Activated CD4-positive, alpha-beta T cell treated with anti-CD3 and anti-CD28 coated beads, Interleukin-2, amount 50 U/mL, for 1 hour (primary cell): Measurements from ENCODE around the gene DDX10.
A peak's percentile ranks its signal among the peaks of the same experiment; 100 is the strongest.

Experiments used
- DNase-seq: peaks from one replicate; pipeline ENCODE4 v3.0.0-alpha.2; 2020

DDX10 gene

DNA sequence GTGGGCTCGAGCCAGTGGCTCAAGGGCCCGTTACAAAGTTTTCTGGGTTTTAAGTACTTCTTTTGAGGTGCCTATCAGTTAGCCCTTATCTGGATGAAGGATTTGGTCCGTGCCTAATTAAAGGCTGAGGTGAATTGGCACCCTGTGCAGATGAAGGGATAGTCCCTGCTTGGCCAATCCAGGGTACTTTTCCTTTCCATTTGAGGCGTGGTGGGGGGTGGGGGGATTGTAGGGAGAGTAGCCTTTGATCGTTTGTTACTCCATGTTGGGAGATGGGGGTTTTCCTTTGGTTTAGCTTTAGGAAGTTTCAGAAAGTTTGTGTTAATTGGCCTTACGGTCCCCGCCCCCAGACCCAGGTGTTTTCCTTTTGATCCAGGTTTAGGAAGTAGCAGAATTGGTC lies 170.8 kb downstream of the DDX10 start:
- no peak for DNase-seq

- DNase-seq, result no peak
These were observed 171.7 kb downstream of the DDX10 start for GRCh38 chr11:108836541-108836940.

DNA sequence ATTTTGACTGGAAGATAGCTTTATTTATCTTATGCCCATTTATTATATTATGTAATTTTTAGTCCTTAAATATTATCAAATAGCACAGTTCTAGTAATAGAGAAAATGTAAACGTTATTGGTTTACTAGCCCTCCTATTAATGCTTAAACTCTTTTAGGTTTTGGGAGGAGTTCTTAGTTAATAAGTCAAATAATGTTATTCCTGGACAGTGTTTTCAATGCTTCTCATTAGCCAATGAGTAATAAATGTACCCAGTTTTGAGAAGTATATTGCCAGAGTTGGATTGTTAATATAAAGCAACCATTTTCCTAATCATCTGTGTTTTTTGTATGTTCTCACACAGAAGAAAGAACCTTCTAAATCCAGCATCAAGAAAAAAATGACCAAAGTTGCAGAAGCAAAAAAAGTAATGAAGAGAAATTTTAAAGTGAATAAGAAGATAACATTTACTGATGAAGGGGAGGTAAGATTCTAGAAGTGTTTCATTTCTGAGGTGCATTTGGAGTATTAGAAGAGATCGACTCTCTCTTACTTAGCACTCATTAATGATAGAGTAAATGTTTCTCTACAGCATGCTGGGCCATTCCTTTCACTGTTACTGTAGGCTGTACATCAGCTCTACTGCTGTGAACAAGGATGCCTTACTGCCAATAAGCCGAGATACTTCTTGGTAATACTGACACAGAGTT lies 173.4 kb downstream of the DDX10 start:
- no peak for DNase-seq

GRCh38 chr11:108838792-108839105 lies 173.9 kb downstream of the DDX10 start:
- no peak for DNase-seq

DNA sequence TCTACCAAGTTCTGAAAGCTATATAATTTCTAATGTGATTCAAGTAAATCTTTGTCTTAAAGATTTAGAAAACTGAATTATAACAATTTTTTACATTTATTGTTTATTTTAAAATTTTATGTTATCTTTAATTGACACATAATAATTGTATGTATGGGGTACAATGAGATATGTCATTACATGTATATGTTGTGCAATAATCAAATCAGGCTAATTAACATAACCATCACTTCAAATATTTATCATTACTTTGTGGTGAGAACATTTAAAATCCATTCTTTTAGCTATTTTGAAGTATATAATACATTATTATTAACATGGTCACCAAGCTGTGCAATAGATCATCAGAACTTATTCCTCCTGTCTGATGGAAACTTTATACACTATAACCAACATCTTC lies 181.1 kb downstream of the DDX10 start:
- no peak for DNase-seq

DNA sequence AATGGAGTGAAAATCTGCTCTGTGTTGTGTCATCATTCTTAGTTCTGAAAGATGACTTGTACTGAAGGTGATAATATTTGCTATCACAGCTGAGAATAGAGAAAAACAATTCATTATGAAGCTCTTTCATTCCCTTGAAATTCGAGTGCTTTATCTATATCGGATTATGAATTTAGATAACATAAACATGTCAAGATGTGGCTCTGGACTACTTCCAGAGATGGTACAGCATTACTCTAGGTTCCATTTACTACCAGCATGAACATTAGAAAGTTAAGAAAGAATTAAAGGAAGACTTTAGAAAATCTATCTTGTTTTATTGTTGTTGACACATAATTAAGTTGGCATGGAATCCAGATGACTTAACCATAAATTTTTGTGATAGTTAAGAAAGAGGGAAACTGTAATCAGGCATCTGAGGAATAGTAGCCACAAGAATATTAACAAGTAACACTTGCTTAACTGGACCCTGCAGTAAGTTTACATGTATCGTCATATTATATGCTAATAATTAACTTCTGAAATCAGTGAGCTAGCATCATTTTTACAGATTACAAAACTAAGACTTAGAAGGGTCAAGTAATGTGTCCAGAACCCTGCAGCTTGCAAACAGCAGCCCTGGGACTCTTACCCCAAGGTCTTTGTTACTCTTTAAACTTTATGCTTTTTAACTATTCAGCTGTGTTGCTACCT lies 182.6 kb downstream of the DDX10 start:
- no peak for DNase-seq

DNA sequence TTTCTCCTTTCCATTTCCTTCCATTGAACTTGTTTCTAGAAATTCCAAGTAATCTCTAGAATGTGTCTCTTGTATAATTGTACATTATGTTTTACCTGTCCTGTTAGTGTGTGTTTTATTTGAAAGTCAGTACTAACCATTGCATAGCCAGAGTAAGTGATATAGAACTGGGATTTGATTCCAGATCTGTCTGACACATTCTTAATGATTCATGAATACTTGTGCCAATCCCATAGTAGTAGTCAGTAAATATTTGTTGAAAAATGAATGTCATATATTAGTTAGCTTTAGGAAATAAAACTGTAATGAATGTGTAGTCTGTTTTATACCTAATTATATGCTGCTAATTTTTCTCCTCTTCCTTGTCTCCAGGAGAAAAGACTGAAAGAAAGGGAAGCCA lies 186.9 kb downstream of the DDX10 start:
- no peak for DNase-seq

DNA sequence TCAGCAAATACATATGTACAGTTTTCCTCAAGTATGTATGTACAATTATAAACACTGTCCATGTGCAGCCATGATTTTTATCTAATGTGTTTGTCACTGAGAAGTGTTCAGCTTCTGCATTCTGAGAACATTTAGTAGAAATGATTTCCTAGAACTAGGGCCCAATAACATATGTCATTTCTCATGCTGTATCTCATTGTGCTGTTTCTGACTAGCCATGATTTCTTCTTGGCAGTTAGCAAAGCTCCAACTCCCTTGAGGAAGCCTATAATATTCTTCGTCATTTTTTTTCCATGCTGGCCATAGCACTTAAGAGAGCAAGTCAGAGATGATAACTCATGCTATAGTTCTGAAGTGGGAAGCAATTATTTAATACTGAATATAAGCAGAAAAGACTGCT lies 187.8 kb downstream of the DDX10 start:
- DNase-seq, result no peak

DNA sequence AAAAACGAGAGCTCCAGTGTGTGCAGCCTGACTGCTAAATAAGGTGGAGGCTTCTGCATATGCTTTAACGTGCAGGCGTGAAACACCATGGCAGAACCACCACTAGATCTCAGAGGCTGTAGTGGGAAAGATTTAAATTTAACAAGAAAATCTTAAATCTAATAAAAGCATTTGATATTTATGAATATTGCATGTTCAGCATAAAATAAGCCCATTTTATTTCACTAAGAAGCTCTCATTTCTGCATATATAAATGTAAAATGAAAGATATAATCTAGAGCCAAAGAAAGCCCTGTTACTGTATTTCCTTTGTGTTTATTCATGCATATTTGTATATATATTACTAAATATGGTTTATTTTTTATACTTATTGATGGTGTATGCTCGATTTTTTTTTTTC lies 188.3 kb downstream of the DDX10 start:
- no peak for DNase-seq

GRCh38 chr11:108853864-108854263 lies 189.0 kb downstream of the DDX10 start:
- no peak for DNase-seq

- DNase-seq, result no peak
These were observed 189.5 kb downstream of the DDX10 start for GRCh38 chr11:108854346-108854745.

DNA sequence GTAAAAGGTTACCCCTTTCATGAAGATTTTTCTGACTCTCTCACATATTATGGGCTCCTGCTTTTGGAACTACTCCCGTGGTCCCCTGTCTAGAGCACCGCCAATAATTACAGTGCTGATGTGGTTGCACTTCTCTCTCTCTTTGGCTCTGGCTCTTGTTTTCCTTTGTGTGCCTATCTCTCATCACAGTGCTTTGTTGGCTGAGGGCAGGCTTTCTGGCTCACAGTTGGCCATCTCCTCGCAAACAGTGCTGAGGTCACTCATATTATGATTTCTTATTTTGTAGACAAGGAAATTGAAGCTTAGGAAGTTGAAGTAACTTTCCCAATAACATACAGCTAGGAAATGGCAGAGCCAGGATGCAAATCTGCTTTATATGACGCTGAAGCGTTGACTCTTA lies 192.5 kb downstream of the DDX10 start:
- DNase-seq, result no peak

- no peak for DNase-seq
These were observed 193.8 kb downstream of the DDX10 start for GRCh38 chr11:108858622-108859021.

DNA sequence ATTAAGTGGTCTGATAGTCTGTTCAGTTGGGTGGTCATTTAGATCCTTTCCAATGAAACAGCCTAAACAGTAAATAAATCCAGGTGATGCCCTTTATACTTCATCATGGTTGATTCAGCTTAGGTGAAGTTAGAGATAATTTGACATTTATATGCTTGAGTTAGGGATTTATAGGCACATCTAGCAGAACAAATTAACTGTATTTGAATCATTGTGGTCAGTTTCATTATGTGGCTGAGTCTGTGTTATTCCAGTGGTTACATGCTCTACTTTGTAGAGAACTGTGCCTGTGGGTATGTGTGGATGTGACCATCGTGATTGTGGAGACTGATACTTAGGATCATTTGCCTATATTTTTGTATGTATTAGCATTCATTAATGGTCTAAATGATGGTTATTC lies 194.6 kb downstream of the DDX10 start:
- no peak for DNase-seq

GRCh38 chr11:108863528-108863927 lies 198.7 kb downstream of the DDX10 start:
- no peak for DNase-seq

GRCh38 chr11:108865406-108865805 lies 200.5 kb downstream of the DDX10 start:
- no peak for DNase-seq

- DNase-seq, result no peak
These were observed 201.9 kb downstream of the DDX10 start for GRCh38 chr11:108866781-108867180.

DNA sequence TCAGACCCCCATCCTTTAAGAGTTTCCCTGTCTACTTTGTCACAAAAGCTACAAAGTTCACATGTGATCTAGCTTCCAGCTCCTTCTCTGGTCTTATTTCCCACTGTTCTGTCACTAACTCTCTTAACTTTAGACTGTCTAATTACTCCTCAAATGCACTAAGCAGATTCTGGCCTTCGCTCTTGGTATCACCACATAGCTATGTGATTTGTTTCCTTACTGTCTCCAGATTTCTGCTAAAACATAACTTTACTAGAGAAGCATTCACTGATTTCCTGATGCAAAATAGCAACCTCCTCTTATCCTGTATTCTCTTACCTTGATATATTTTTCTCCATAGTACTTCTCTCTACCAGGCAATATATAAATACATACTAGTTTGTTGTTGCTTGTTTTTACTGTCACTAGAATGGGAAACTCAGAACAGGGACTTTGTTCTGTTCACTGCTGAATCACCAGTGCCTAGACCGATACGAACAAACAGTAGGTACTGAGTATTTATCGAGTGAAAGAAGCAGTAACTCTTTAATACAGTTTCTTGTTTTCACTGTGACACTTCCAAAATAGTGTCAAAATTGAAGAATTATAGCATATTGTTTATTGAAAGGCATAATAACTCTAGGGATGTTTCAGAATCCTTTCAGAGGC lies 205.6 kb downstream of the DDX10 start:
- DNase-seq, result no peak

GRCh38 chr11:108871152-108871551 lies 206.3 kb downstream of the DDX10 start:
- DNase-seq, result peak; percentile 4

DNA sequence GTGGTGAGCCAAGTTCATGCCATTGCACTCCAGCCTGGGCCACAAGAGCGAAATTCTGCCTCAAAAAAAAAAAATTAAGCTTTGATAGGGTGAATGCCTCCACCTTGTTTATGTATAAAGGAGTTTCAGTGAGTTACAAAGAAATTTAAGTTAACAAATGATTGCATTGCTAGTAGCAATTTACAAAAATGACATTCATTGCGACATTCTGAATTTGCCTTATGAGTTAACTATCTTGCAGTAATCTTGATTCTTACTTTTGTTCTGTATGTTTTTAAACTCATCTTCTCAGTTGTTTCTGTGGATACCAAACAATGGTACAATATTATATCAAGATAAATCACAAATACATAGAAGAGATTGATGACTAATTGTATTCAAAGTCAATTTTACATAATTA lies 207.0 kb downstream of the DDX10 start:
- DNase-seq, result no peak

DNA sequence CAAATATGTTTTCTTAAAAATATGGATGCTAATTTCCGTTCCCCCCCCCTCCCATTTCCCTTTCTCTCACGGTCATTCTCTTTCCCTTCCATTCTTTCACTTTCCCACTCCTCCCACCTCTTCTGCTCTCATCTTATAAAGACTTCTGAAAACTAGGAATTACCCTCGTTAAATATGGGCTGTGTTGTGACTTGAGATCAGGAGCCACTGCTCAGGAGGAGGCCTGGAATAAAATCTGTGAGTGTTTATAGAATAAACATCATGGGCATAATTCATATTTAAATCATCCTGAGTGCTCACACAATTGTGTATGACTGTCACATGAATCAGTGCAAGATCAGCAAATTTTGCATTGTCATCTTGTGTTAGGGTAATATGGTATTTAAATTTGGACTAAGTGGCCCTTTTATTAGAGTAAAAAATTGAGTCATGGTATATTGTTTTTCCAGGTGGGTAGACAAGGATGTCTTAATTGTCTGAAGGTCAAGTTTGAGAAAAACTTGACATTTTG lies 208.0 kb downstream of the DDX10 start:
- DNase-seq, result no peak

DNA sequence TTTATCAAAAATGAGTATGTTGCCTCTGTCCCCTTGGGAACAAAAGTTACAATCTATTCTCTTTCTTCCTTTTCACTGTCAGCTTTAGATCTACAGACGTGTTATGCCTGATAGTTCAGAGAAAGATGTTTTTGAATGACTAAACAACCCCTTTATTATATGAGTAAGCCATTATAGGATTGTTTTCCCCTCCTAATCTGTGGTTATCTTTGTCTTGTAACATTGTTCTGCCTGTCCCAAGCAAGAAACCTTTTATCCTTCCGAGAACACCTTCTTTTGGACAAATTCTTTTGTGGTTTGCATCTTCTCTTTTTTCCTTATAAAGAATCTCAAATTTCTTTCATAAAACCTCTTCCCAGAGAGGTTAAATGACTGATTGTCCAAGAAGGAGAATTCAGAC lies 208.4 kb downstream of the DDX10 start:
- DNase-seq, result no peak

DNA sequence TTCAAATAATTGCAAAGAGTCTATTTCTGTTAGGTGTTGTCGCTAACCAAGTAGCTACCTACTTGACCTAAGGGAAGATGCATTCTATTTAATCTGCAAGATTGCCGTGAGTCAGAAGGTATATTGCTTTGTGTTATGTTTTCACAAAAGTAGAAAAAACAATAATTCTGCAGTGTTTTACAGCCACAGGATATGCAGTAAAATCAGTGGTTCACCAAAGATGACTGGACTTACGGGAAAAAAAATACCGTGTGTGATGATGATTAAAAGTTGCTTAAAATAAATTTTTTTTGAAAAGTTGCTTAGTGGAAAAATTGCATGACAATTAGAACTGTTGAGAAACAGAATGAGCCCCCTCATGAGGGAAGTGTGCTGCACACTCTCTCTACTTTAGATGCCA lies 209.1 kb downstream of the DDX10 start:
- no peak for DNase-seq

DNA sequence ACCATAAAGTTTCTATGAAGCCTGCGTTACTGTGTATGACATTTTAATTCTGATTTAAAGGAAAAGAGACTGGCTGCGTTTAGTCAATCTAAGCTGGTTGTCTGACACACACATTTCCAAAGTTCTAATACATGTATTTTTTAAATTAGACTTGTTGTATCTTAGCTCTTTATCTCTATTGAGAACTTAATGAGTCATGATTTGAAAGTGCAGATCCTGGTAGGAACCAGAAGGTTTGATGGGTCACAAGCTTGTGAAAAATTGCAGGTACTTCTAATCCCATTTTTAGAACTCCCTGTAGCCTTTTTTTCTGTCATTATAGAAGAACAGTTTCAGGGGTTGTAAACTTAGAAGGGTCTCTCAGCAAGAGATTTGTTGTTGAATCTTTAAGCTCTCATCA lies 210.3 kb downstream of the DDX10 start:
- no peak for DNase-seq
